HUES6 (cell line): ENCODE results near the gene HCCS.
"Not testable (repeated sequence)": the region's sequence is repeated elsewhere in the genome, so short reads cannot be mapped to it uniquely, and the experiment has no call there.

Experiments
- H3K27ac ChIP-seq: 2 replicates; pipeline ENCODE4 v1.7.0; 2013; ENCODE audit warnings: low read depth, mild to moderate bottlenecking, low read length, inconsistent platforms
- H3K27me3 ChIP-seq: 2 replicates; pipeline ENCODE4 v1.6.1; 2013; ENCODE audit warnings: low read length; ENCODE audit not compliant: control insufficient read depth, insufficient read depth
- H3K36me3 ChIP-seq: 2 replicates; pipeline ENCODE4 v1.6.1; 2013; ENCODE audit warnings: low read length; ENCODE audit not compliant: control insufficient read depth, insufficient read depth
- H3K4me1 ChIP-seq: 2 replicates; pipeline ENCODE4 v1.6.1; 2013; ENCODE audit warnings: low read length; ENCODE audit not compliant: control insufficient read depth, insufficient read depth
- H3K4me3 ChIP-seq: 2 replicates; pipeline ENCODE4 v1.5.1; 2013; ENCODE audit warnings: low read depth, low read length
- H3K9ac ChIP-seq: one replicate; pipeline ENCODE4 v1.6.1; 2013; ENCODE audit warnings: mild to moderate bottlenecking, low read length
- H3K9me3 ChIP-seq: 2 replicates; pipeline ENCODE4 v1.6.1; 2013; ENCODE audit warnings: low read depth, low read length; ENCODE audit not compliant: control insufficient read depth, insufficient read depth

Gene HCCS

GRCh38 chrX:11119313-11119943 is 8.3 kb downstream of the HCCS start:
- no peaks in the 10 kb centered on the region for H3K9me3 ChIP-seq
- H3K4me1 ChIP-seq, result no peaks in the 10 kb centered on the region
- H3K27me3 ChIP-seq, result no peaks in the 10 kb centered on the region; the same call in 1 of the 2 replicates
- H3K27ac ChIP-seq, result no peak overlapping the region
- H3K36me3 ChIP-seq, result peaks cover 85% of the 10 kb centered on the region
- H3K4me3 ChIP-seq, result no peak overlapping the region
- no peak overlapping the region for H3K9ac ChIP-seq

DNA sequence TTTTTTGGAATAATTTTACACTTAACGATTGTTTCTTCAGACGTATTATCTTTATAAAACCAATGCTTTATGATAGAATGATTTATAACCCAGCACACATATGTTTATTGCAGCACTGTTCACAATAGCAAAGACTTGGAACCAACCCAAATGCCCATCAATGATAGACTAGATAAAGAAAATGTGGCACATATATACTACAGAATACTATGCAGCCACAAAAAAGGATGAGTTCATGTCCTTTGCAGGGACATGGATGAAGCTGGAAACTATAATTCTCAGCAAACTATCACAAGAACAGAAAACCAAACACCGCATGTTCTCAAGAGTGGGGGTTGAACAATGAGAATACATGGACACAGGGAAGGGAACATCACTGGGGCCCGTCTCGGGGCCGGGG is 12.0 kb downstream of the HCCS start:
- not testable (repeated sequence) for H3K9me3 ChIP-seq, H3K27ac ChIP-seq, H3K9ac ChIP-seq, H3K4me1 ChIP-seq, H3K27me3 ChIP-seq, H3K4me3 ChIP-seq
- peaks cover 49% of the 10 kb centered on the region for H3K36me3 ChIP-seq

DNA sequence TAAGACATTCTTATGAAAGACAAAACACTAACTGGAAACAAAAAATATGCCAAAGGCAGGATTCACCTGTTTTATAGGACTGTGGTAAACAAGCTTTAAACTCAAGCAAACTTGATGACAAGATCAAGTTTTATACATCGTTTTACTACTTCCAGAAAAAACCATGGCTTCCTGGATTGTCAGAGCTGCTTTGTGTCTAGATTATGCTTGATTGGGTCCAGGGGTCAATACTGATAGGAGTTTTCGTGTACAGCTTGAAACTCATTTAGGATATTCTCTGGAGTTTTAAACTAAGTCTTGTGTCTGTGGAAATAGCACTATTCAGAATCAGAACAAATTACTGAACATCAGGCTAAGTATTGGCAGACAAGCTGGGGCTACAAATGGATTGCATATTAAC is 13.0 kb downstream of the HCCS start:
- Histone ChIP-seq H3K27ac (no peak overlapping the region), H3K36me3 (peaks cover 38% of the 10 kb centered on the region), H3K4me1 (no peaks in the 10 kb centered on the region), H3K9ac (no peak overlapping the region), H3K4me3 (no peak overlapping the region), H3K9me3 (peaks cover 3% of the 10 kb centered on the region; the same call in 1 of the 2 replicates), H3K27me3 (no peaks in the 10 kb centered on the region; the same call in 1 of the 2 replicates)

- H3K36me3 ChIP-seq, result peaks cover 29% of the 10 kb centered on the region
- no peak overlapping the region for H3K27ac ChIP-seq
- H3K9me3 ChIP-seq, result peaks cover 3% of the 10 kb centered on the region; the same call in 1 of the 2 replicates
- H3K4me3 ChIP-seq, result no peak overlapping the region
- H3K4me1 ChIP-seq, result no peaks in the 10 kb centered on the region
- H3K27me3 ChIP-seq, result no peaks in the 10 kb centered on the region; the same call in 1 of the 2 replicates
- H3K9ac ChIP-seq, result no peak overlapping the region
Measured at GRCh38 chrX:11125060-11125459, 13.9 kb downstream of the HCCS start.

- H3K27ac ChIP-seq, result no peak overlapping the region
- peaks cover 3% of the 10 kb centered on the region; the same call in 1 of the 2 replicates for H3K9me3 ChIP-seq
- H3K4me1 ChIP-seq, result no peaks in the 10 kb centered on the region
- no peak overlapping the region for H3K9ac ChIP-seq
- no peak overlapping the region for H3K4me3 ChIP-seq
- H3K27me3 ChIP-seq, result no peaks in the 10 kb centered on the region; the same call in 1 of the 2 replicates
- H3K36me3 ChIP-seq, result no peaks in the 10 kb centered on the region
Measured at GRCh38 chrX:11129534-11130105, 18.5 kb downstream of the HCCS start.

GRCh38 chrX:11130136-11130535 is 19.0 kb downstream of the HCCS start:
- no peak overlapping the region for H3K27ac ChIP-seq
- H3K4me1 ChIP-seq, result no peaks in the 10 kb centered on the region
- H3K27me3 ChIP-seq, result no peaks in the 10 kb centered on the region; the same call in 1 of the 2 replicates
- no peaks in the 10 kb centered on the region for H3K36me3 ChIP-seq
- H3K4me3 ChIP-seq, result no peak overlapping the region
- peaks cover 3% of the 10 kb centered on the region; the same call in 1 of the 2 replicates for H3K9me3 ChIP-seq
- H3K9ac ChIP-seq, result no peak overlapping the region

GRCh38 chrX:11131146-11131545 is 20.0 kb downstream of the HCCS start:
- no peaks in the 10 kb centered on the region for H3K4me1 ChIP-seq
- H3K27me3 ChIP-seq, result no peaks in the 10 kb centered on the region; the same call in 1 of the 2 replicates
- H3K9ac ChIP-seq, result no peak overlapping the region
- no peaks in the 10 kb centered on the region for H3K36me3 ChIP-seq
- H3K27ac ChIP-seq, result no peak overlapping the region
- peaks cover 3% of the 10 kb centered on the region; the same call in 1 of the 2 replicates for H3K9me3 ChIP-seq
- no peak overlapping the region for H3K4me3 ChIP-seq

DNA sequence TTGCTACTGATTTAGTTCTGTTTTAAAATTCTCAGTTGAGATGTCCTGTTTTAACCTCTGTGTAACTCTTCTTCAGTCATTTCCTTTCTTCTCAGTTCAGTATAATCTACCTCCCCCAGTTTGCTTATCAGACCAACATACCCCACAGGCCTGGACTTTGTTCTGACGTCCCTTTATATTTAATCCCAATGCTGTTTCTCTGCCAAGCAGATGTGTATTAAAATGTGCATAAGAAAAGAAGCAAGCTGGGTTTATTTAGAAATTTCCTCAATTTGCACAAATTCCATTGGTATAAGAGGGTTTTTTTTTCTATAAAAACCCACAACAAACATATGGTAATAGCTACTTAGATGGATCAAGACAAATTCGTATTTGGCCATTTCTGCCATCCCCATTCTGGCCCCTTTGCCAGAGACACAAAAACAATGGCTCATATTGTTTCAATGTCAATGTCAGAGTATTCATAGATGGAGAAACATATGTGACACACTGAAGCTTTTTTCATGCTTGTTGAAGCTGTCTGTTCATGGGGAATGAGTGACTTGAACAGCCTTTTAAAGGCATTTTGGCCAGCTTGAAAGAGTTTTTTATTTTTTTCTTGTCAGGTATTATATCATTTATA is 24.5 kb downstream of the HCCS start:
- no peaks in the 10 kb centered on the region; the same call in 1 of the 2 replicates for H3K27me3 ChIP-seq
- H3K4me3 ChIP-seq, result no peak overlapping the region
- H3K9ac ChIP-seq, result no peak overlapping the region
- no peaks in the 10 kb centered on the region for H3K4me1 ChIP-seq
- no peak overlapping the region for H3K27ac ChIP-seq
- no peaks in the 10 kb centered on the region for H3K9me3 ChIP-seq
- no peaks in the 10 kb centered on the region for H3K36me3 ChIP-seq

DNA sequence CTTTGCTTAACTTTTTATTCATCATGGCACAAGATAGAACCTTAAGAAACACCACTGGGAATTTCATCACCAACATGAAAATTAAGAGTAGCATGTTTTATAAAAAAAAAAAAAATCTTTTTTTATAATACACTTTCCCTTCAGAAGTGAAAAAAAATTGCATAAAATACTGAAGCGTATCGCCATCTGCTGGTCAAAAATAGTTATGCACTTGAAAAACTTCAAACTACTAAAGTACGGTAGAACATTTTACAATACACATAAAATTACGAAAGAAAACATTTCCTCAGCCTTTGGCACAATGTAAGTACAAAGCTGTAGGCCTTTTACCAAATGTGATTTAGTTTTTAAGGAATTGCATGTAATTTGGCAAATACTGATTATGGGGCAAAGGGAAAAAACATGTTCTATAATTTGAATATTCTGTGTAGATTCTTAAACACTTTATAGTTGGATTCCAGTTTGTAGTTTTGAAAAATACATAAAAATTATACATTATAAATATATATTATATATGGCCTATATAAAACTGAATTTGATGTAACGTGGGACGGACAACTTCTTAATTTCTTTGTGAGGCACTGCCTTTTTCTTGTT is 26.5 kb downstream of the HCCS start:
- no peaks in the 10 kb centered on the region for H3K36me3 ChIP-seq
- no peaks in the 10 kb centered on the region; the same call in 1 of the 2 replicates for H3K27me3 ChIP-seq
- H3K9ac ChIP-seq, result no peak overlapping the region
- H3K9me3 ChIP-seq, result no peaks in the 10 kb centered on the region
- H3K4me1 ChIP-seq, result no peaks in the 10 kb centered on the region
- no peak overlapping the region for H3K4me3 ChIP-seq
- no peak overlapping the region for H3K27ac ChIP-seq

DNA sequence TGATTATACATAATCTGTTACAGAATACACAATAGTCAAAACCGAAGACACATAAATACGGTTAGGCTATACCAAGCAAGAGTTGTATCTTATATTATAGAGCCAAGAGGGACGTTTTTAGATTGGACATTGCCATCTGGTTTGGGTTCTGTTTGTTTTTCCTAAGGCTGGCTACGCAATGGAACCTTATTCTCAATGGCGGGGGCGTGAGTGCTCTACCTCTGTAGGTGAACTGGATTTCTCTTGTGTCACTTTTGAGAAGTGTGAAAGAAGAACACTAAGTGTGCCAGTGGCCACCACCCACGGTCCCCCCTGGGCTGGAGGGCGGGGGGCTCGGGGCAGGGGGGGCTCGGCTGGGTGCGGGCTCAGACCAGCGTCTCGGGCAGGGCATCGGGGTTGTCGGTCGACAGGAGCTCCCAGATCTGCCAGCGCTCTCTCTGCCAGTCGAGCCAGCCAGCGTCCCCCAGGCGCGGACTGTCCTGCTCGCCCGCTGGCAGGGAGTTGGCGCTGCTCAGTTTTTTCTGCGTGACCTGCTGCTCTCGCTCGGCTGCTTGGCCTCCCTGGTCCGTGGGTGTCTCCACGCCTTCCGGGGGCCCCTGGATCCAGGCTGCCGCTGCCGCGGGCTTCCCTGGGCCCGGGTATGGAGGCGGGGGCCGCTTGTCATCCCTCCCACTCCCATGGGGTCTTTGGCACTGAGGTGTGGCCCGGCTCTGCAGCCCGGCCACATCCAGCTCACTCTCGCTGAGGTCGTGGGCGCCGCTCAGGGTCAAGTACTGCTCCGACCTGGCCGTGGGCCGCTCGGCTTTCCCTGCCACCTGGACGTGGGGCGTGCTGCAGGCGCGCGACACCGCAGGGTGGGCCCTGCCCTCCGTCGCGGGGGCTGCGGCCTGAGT is 27.6 kb downstream of the HCCS start:
- Histone ChIP-seq H3K27me3 (no peaks in the 10 kb centered on the region), H3K27ac (no peak overlapping the region), H3K4me1 (no peaks in the 10 kb centered on the region), H3K36me3 (no peaks in the 10 kb centered on the region), H3K9ac (no peak overlapping the region), H3K9me3 (no peaks in the 10 kb centered on the region), H3K4me3 (no peak overlapping the region)
